Right ventricle myocardium superior (tissue), 1 donor: ENCODE measurements around the gene PALLD. TPM values are rescaled to one million over a fixed set of nuclear protein-coding genes. Genes with fewer than 3 reads are reported as not detected.
"Not testable (repeated sequence)": the region's sequence is repeated elsewhere in the genome, so short reads cannot be mapped to it uniquely, and the experiment has no call there.

Experiments
- ATAC-seq: fragments of 200-7000 bp; cut with Tn5 transposase; one replicate; pipeline ENCODE4 v1.9.1; 2020; ENCODE audit warnings: mild to moderate bottlenecking; ENCODE audit not compliant: poor library complexity
- DNase-seq: peaks from one replicate; pipeline ENCODE4 v3.0.0-alpha.2; 2020
- intact Hi-C: fragments of 100-400 bp; cut with DNase I; formaldehyde crosslinking; loops from one replicate; pipeline ENCODE4 v1.11.2; 2022
- total RNA-seq: library from RNA; stranded (reverse); fragmentation: NEBNext Ultra II Directional; extraction: Animal tissue kit (Norgen Biotek cat#: 25700); gene quantifications from one replicate; pipeline ENCODE4 v1.2.1, GENCODE V29; 2021
- donor health status: DM: no; HTN: yes; CAD: no; lungs with severe emphysema.

PALLD gene
- total RNA-seq, 1 donor from 2014 or later: 979 TPM

DNA sequence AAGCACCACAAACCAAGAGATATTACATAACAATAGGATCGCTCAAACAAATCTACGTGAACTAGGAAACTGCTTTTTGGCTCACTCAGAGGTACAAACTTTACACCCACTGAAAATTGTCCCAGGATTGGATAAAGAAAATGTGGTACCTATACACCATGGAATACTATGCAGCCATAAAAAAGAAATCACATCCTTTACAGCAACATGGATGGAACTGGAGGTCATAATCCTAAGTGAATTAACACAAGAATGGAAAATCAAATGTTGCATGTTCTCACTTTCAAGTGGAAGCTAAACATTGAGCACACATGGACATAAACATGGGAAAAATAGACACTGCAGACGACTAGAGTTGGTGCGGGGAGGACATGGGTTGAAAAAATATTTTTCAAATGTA is 305.4 kb downstream of the PALLD start:
- ATAC-seq (no peak), DNase-seq (no peak)
- intact Hi-C loops: no loop called here

- intact Hi-C loops, DNase-seq: not testable (repeated sequence)
- ATAC-seq: peak; percentile 53
These were observed 306.2 kb downstream of the PALLD start for GRCh38 chr4:168803052-168803451.

GRCh38 chr4:168803732-168804131 is 306.9 kb downstream of the PALLD start:
- DNase-seq (no peak), ATAC-seq (peak; percentile 77)
- intact Hi-C loops: no loop called here

DNA sequence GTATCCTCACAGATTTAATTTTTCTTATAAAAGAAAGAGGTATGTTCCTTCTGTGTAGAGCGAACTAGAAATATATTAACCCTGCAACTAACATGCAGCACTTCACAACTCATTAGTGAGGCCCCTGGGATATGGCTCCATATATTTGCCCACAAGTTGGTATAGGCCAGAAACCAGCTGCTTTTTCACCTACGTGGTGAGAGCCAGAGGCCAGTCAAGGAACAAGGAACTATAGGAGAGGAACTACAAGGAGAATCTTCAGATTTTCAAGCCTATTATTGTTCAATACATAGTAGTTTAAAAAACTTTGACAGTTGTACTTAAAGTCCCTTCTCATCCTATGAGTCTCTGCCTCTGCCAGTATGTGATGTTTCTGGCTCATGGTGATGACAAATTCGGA is 307.3 kb downstream of the PALLD start:
- DNase-seq (no peak), ATAC-seq (no peak)
- intact Hi-C loops: no loop called here

DNA sequence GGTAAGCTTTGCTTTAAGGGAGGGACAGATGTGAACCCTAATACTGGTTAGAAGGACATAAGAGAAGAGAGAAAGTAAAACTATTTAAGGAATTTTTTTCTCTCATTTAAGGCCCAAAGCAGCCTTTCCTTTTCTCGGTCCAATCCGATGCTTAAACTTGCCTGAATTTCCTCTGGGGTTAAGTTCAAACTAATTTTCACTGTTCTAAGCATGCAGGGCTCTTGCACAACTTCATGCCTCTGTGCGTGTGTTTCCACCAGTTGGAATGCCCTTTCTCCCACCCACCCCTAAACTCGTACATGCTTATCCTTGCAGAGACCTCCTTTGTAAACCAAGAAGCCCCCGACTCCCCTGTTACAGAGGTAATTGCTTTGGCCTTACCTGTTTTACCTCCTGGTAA is 308.5 kb downstream of the PALLD start:
- no peak for ATAC-seq
- intact Hi-C loops: no loop called here
- no peak for DNase-seq

GRCh38 chr4:168806247-168806646 is 309.4 kb downstream of the PALLD start:
- not testable (repeated sequence) for ATAC-seq

GRCh38 chr4:168811207-168811606 is 314.4 kb downstream of the PALLD start:
- intact Hi-C loops: no loop called here
- peak; percentile 6 for ATAC-seq
- DNase-seq: no peak

More at GRCh38 chr4:168806247-168806646, 309.4 kb downstream of the PALLD start:
- DNase-seq, intact Hi-C loops: not testable (repeated sequence)

- intact Hi-C loops: no loop called here
- ATAC-seq: no peak
- no peak for DNase-seq
These were observed 315.2 kb downstream of the PALLD start for GRCh38 chr4:168811786-168812651.

DNA sequence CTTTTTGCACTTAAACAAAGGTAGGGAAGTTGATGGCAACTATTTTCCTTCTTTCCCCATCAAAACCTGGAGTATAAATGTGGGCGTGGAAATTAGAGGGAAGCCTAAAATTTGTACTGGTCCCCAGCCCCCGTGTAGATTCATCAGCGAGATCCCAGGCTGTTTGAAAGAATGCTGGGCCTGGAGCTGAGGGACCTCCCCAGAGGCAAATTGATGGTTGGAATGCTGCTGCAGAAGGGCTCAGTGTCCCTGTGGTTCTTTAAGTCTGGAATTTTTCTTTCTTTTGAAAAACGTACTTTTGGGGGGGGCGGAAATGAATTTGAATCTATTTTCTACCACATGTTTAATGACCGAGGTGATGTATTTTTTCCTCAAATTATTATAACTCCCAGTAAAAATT is 316.0 kb downstream of the PALLD start:
- intact Hi-C loops: no loop called here
- no peak for ATAC-seq
- no peak for DNase-seq

DNA sequence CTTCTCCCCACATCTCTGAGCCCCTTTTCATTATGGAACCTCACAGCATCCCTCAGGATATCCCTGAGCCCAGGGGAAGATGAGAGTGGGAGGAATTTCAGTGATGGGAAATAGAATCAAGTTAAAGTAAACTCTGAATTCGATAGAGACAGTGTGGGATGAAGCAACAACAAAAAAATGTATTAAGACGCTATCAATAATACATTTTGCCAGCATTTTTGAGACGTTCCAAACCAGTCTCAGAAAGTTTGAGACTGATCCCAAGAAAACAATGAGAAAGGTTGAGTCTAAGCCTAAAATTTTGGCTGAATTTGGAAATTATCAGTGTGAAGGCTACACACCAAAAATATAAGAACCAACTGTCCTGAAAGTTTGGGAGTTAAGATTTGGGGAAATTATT is 317.0 kb downstream of the PALLD start:
- DNase-seq: no peak
- ATAC-seq: no peak
- intact Hi-C loops: no loop called here

- intact Hi-C loops: no loop called here
- ATAC-seq (peak; percentile 38), DNase-seq (no peak)
These were observed 318.8 kb downstream of the PALLD start for GRCh38 chr4:168815379-168816345.

DNA sequence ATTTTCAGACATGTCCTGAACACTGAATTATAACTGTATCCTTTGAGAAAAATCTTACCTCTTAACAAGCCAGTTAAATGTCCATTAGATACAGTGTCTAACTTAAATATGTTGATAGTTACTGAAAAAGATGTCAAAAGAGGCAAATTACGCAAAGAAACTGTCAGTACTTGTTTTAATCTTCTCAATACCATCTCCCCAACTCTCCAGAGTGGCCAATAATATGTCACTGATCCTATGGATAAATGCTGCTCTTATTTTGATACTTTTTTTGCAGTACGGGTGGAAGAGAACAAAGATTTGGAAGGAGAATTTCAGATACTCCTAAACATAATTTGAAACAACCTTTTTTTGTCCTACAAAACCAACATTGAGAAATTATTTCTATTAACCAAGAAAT is 320.5 kb downstream of the PALLD start:
- intact Hi-C loops: no loop called here
- no peak for DNase-seq

GRCh38 chr4:168822481-168822880 is 325.6 kb downstream of the PALLD start:
- ATAC-seq (no peak), DNase-seq (no peak)
- intact Hi-C loops: no loop called here

More for the DNA sequence above, 320.5 kb downstream of the PALLD start:
- no peak for ATAC-seq

DNA sequence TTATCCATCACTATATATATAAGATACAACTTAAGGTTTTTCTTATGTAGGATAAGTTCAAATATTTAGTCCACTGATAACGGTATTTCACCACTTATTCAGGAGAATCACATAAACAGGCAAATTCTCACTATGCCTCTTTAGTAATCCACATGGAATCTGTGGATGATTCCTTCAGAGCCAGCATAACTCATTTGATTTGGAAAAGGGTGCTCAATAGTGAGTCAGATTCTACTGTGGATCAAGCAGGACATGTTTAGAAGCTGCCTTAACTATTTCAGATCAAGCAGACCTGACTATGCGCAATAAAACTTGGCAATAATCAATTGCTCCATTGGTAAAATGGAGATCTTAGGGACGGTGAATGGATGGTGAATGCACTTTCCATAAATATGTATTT is 329.1 kb downstream of the PALLD start:
- intact Hi-C loops: no loop called here
- ATAC-seq (no peak), DNase-seq (no peak)

GRCh38 chr4:168826620-168827019 is 329.8 kb downstream of the PALLD start:
- ATAC-seq: no peak

DNA sequence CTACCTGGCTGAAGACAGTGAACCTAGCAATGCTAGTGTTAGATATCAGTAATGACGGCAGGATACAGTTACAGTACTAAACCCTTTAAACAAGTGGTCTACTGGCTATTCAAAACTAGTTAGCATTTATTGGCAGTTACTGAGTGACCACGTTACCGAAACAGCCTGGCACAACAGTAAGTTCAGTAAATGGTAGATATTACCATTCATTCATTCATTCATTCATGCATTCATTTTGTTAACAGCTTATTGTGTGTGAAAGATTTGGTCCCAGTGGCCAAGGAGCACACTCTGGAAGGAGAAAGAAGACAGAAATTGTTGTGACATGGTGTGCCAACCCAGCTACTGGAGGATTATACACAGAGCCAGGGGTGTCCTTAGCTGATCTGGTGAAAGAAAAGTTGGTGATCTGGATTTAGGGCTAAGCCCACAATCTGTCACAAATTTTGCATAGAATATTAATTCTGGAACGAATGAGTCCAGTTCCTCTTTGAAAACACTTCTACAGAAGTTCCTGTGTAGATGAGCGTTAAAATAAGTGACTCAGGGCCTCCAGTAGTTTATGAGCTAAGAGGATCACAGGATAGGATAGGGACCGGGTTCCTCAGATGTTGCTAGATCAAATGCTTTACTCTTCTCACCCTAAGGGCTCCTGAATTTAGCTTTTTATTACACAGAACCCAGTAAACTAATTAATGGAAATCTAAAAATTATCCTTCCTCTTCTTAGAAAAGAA is 334.1 kb downstream of the PALLD start:
- intact Hi-C loops: loop anchor here (5.0 kb wide), 1 partner anchor 114 kb away; no protein-coding TSS in a partner anchor
- DNase-seq: no peak
- no peak for ATAC-seq

More at GRCh38 chr4:168826620-168827019, 329.8 kb downstream of the PALLD start:
- intact Hi-C loops: no loop called here
- no peak for DNase-seq

DNA sequence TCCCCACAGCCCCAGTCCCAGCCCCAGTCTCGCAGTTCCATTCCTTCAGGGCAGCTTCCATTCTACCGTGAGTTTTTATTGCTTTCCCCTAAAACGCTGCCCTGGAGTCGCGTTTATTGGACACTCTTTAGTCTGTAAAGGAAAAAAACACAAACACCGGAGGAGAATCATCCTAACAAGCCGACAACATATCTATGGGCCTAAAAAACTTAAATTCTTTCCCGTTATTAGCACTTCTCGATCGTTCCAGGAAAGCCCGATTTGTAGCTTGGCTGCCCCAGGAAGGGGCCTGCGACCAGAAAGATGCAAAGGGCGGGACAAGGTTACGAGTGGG is 334.7 kb downstream of the PALLD start:
- intact Hi-C loops: loop anchor here (5.0 kb wide), 1 partner anchor 114 kb away; no protein-coding TSS in a partner anchor
- ATAC-seq (no peak), DNase-seq (no peak)

- DNase-seq (peak; percentile 88), ATAC-seq (peak; percentile 89)
- intact Hi-C loops: loop anchor here (5.0 kb wide), 1 partner anchor 115 kb away; no protein-coding TSS in a partner anchor
These were observed 335.3 kb downstream of the PALLD start for GRCh38 chr4:168831919-168832762.
